SK-N-SH (cell line): ENCODE results near the gene TJP2. TPM values are rescaled to one million over a fixed set of nuclear protein-coding genes. Genes with fewer than 3 reads are reported as not detected.

ENCODE experiments used
- CTCF ChIA-PET: fragments of 300-600, 350-600 bp; formaldehyde crosslinking; extraction: SDS; loops from one replicate; lab custom pipeline; 2021; lab: Yijun Ruan, JAX
- POLR2A ChIA-PET: fragments of 350-600 bp; sonication (Branson Sonifier 250); formaldehyde crosslinking; extraction: SDS; loops from one replicate; lab custom pipeline; 2020; ENCODE audit warnings: antibody characterized with exemption, inconsistent platforms; lab: Yijun Ruan, JAX
- DNase-seq: peaks from one replicate; pipeline ENCODE4 v3.0.0; 2012
- H2AFZ ChIP-seq: fragments of 200-600 bp; sonication (generic); 2 replicates; pipeline ENCODE4 v1.8.1; 2016; ENCODE audit warnings: antibody characterized with exemption, mild to moderate bottlenecking, low read depth
- H3F3A ChIP-seq: fragments of 200-600 bp; sonication (generic); replicated peaks from 2 replicates; pipeline ENCODE3; 2016; ENCODE audit warnings: antibody characterized with exemption, mild to moderate bottlenecking; ENCODE audit not compliant: insufficient read depth
- H3K27ac ChIP-seq, 2 experiments: fragments of 200-500 bp in 1 of 2; fragments of 200-600 bp in 1 of 2; sonication (Bioruptor generic) in 1 of 2; sonication (generic), shearing (Covaris generic) in 1 of 2; 2 replicates each; pipeline versions ENCODE4 v1.5.1 to v1.6.1; 2014 to 2016; ENCODE audit warnings: low read depth in 2 of 2, inconsistent platforms in 1 of 2, low read length in 1 of 2, mild to moderate bottlenecking in 1 of 2, mixed read lengths in 1 of 2
- H3K27me3 ChIP-seq: fragments of 200-600 bp; sonication (generic), shearing (Covaris generic); 2 replicates; pipeline ENCODE4 v1.6.1; 2016; ENCODE audit warnings: mixed run types; ENCODE audit not compliant: insufficient read depth
- H3K36me3 ChIP-seq, 2 experiments: fragments of 200-500 bp in 1 of 2; fragments of 200-600 bp in 1 of 2; sonication (Bioruptor generic) in 1 of 2; sonication (generic) in 1 of 2; replicated peaks in 1 of 2; 2 replicates each; pipeline versions ENCODE3 to v1.5.1; 2014 to 2016; ENCODE audit warnings: low read length in 1 of 2, mild to moderate bottlenecking in 1 of 2; ENCODE audit not compliant: insufficient read depth in 2 of 2, control insufficient read depth in 1 of 2
- H3K4me1 ChIP-seq, 2 experiments: fragments of 200-500 bp in 1 of 2; fragments of 200-600 bp in 1 of 2; sonication (Bioruptor generic) in 1 of 2; sonication (generic), shearing (Covaris generic) in 1 of 2; 2 replicates each; pipeline versions ENCODE4 v1.5.1 to v1.6.1; 2014 to 2016; ENCODE audit warnings: low read depth in 1 of 2, low read length in 1 of 2, mixed run types in 1 of 2; ENCODE audit not compliant: insufficient read depth in 2 of 2, control insufficient read depth in 1 of 2
- H3K4me2 ChIP-seq: fragments of 200-600 bp; sonication (generic), shearing (Covaris generic); 2 replicates; pipeline ENCODE4 v1.6.1; 2017; ENCODE audit warnings: mixed run types
- H3K4me3 ChIP-seq, 2 experiments: fragments of 200-500 bp in 1 of 2; fragments of 200-600 bp in 1 of 2; sonication (Bioruptor generic) in 1 of 2; sonication (generic), shearing (Covaris generic) in 1 of 2; 2 replicates each; pipeline versions ENCODE4 v1.5.1 to v1.8.1; 2014 to 2016; ENCODE audit warnings: low read depth in 2 of 2, inconsistent platforms in 1 of 2, low read length in 1 of 2, mild to moderate bottlenecking in 1 of 2, mixed read lengths in 1 of 2, moderate library complexity in 1 of 2
- H3K79me2 ChIP-seq: fragments of 200-600 bp; sonication (generic); 2 replicates; pipeline ENCODE4 v1.8.1; 2017; ENCODE audit warnings: mild to moderate bottlenecking; ENCODE audit not compliant: insufficient read depth
- H3K9ac ChIP-seq: fragments of 200-600 bp; sonication (generic); 2 replicates; pipeline ENCODE4 v1.6.1; 2017; ENCODE audit warnings: mixed run types
- H3K9me2 ChIP-seq: fragments of 200-600 bp; sonication (generic); 2 replicates; pipeline ENCODE4 v1.6.1; 2017; ENCODE audit warnings: mixed run types
- H3K9me3 ChIP-seq: fragments of 200-600 bp; sonication (generic); 2 replicates; pipeline ENCODE4 v1.6.1; 2017; ENCODE audit warnings: mixed run types, mild to moderate bottlenecking, moderate library complexity
- H4K20me1 ChIP-seq: fragments of 200-600 bp; sonication (generic); 2 replicates; pipeline ENCODE4 v1.6.1; 2017; ENCODE audit warnings: mild to moderate bottlenecking, mixed run types; ENCODE audit not compliant: insufficient read depth
- FOXJ3 ChIP-seq: sonication (generic); formaldehyde crosslinking; IDR thresholded peaks from 2 replicates; pipeline ENCODE4 v1.5.1; 2020; ENCODE audit warnings: mild to moderate bottlenecking, missing genetic modification reagents
- FOXM1 ChIP-seq: IDR thresholded peaks from 2 replicates; pipeline ENCODE4 v1.4.0; 2012; ENCODE audit warnings: low read depth, mild to moderate bottlenecking
- GABPA ChIP-seq: IDR thresholded peaks from 2 replicates; pipeline ENCODE4 v1.4.0; 2012; ENCODE audit warnings: low read depth, mild to moderate bottlenecking
- GATA2 ChIP-seq: sonication (generic); formaldehyde crosslinking; IDR thresholded peaks from 2 replicates; pipeline ENCODE4 v1.5.0; 2020; ENCODE audit warnings: mild to moderate bottlenecking, missing genetic modification reagents
- JUND ChIP-seq: IDR thresholded peaks from 2 replicates; pipeline ENCODE4 v1.4.0; 2012
- MEF2A ChIP-seq: IDR thresholded peaks from 2 replicates; pipeline ENCODE4 v1.4.0; 2012; ENCODE audit warnings: low read depth, borderline replicate concordance
- MXI1 ChIP-seq: IDR thresholded peaks from 2 replicates; pipeline ENCODE4 v1.6.1; 2012; ENCODE audit warnings: mild to moderate bottlenecking, low read depth, low read length, improper control_type of control experiment
- NRF1 ChIP-seq: IDR thresholded peaks from 2 replicates; pipeline ENCODE4 v1.6.1; 2012; ENCODE audit warnings: low read depth, mild to moderate bottlenecking, low read length
- POLR2AphosphoS5 ChIP-seq: IDR thresholded peaks from 2 replicates; pipeline ENCODE4 v1.6.1; 2012; ENCODE audit warnings: low read depth, low read length
- RCOR1 ChIP-seq: fragments of 150-350 bp; IDR thresholded peaks from 2 replicates; pipeline ENCODE4 v1.6.1; 2017; ENCODE audit warnings: antibody characterized with exemption, low read length
- RXRA ChIP-seq: IDR thresholded peaks from 2 replicates; pipeline ENCODE4 v1.4.0; 2012; ENCODE audit warnings: low read depth, mild to moderate bottlenecking, borderline replicate concordance
- SIN3A ChIP-seq: IDR thresholded peaks from 2 replicates; pipeline ENCODE4 v1.6.1; 2012; ENCODE audit warnings: low read depth, mild to moderate bottlenecking, low read length, moderate library complexity, borderline replicate concordance
- SMC3 ChIP-seq: IDR thresholded peaks from 2 replicates; pipeline ENCODE4 v1.6.1; 2012; ENCODE audit warnings: low read depth, low read length, improper control_type of control experiment
- TAF1 ChIP-seq: IDR thresholded peaks from 2 replicates; pipeline ENCODE4 v1.6.1; 2012; ENCODE audit warnings: low read depth, mild to moderate bottlenecking, low read length, moderate library complexity, borderline replicate concordance
- WGBS: methylation state at CpG from one replicate; pipeline ENCODE4 v1.1.6; 2017; ENCODE audit warnings: low lambda C conversion rate; 5-methylcytosine and 5-hydroxymethylcytosine counted together
- polyA plus RNA-seq, 3 experiments: library from polyadenylated mRNA; depleted of rRNA; stranded (reverse); fragments of >200 nt; gene quantifications; 2 replicates each; pipeline ENCODE4 v1.2.3, GENCODE V29; 2012
- TF ChIP-seq, protein P1 (sequence below): IDR thresholded peaks from 2 replicates; pipeline ENCODE4 v1.4.0; 2012; ENCODE audit warnings: low read depth
- TF ChIP-seq, protein P2 (sequence below): IDR thresholded peaks from 2 replicates; pipeline ENCODE4 v1.4.0; 2012; ENCODE audit warnings: low read depth, borderline replicate concordance
- TF ChIP-seq, protein P3 (sequence below): IDR thresholded peaks from 2 replicates; pipeline ENCODE4 v1.4.0; 2012; ENCODE audit warnings: low read depth, borderline replicate concordance
- TF ChIP-seq, protein P4 (sequence below): IDR thresholded peaks from 2 replicates; pipeline ENCODE4; 2012

The TJP2 gene
- 17.7 and 18.4 TPM in 2 replicates for polyA plus RNA-seq (2012; rRNA removed)
- polyA plus RNA-seq (2012; cell fraction: cytosol; rRNA removed) = 18.9 and 19.8 TPM in 2 replicates
- polyA plus RNA-seq (2012; cell fraction: nucleus; rRNA removed) = 30.5 and 38.4 TPM in 2 replicates

DNA sequence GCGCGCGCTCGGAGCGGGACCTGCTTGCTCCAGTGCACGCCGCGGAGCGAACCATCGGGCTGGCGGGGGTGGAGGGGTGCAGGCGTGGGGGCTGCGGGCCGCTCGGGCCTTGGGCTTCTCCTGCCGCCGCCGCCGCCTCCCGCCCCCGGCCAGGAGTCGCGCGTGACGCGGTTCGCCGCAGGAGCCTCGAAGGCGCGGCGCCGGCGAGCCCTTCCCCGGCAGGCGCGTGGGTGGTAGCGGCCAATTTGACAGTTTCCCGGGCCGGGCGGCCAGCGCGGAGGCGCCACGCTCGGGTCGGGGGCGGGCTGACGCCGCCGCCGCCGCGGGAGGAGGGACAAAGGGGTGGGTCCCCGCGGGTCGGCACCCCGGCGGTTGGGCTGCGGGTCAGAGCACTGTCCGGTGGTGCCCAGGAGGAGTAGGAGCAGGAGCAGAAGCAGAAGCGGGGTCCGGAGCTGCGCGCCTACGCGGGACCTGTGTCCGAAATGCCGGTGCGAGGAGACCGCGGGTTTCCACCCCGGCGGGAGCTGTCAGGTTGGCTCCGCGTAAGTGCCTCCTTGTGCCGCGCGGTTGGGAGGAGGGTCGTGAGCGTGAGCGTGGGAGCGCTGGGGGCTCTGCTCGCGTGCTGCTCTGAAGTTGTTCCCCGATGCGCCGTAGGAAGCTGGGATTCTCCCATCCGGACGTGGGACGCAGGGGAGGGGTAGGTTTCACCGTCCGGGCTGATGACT is at the start of gene TJP2:
Gene TJP2, plus strand, starts transcription at position 387 of the 725 bp plus-strand sequence. Its CDS starts 96 bp downstream, at position 483.
- no peaks in the 10 kb centered on the region for H4K20me1 ChIP-seq
- TF ChIP-seq, protein P1, sequence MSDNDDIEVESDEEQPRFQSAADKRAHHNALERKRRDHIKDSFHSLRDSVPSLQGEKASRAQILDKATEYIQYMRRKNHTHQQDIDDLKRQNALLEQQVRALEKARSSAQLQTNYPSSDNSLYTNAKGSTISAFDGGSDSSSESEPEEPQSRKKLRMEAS = peak; percentile 35; the same call in 1 of the 2 replicates
- peak; percentile 37; the same call in 1 of the 2 replicates for TF ChIP-seq GABPA
- TF ChIP-seq FOXJ3 (CRISPR knock-in tag) = no peak
- TF ChIP-seq MXI1 = peak; percentile 76
- TF ChIP-seq SIN3A = peak; percentile 18; the same call in 1 of the 2 replicates
- 0 out of 2 replicates have a peak, but pooled peaks have one; percentile 20 for TF ChIP-seq TAF1
- TF ChIP-seq, all 33 proteins: peak for 5
- H3K9ac ChIP-seq = peak within 1 kb of the TSS; percentile 71
- no peaks in the 10 kb centered on the region for H3K36me3 ChIP-seq
- 19% methylated on average over 5 of the region's 93 CpGs for WGBS
- H3K4me2 ChIP-seq = peak within 1 kb of the TSS; percentile 79
- ChIA-PET POLR2A (no interaction called here), CTCF (interaction anchor here (0.8 to 2.3 kb wide), 6 partner anchors 18 to 138 kb away, joined by 3 to 7 read pairs (median 4); no protein-coding TSS in a partner anchor)
- peak within 1 kb of the TSS; percentile 34 to 90; a peak in 3 of 4 replicates for H3K27ac ChIP-seq
- H3K79me2 ChIP-seq = peaks cover 28% of the 10 kb centered on the region
- peak within 1 kb of the TSS; percentile 82 to 84 for H3K4me3 ChIP-seq
- peaks cover 24% of the 10 kb centered on the region for H3F3A ChIP-seq
- DNase-seq = peak; percentile 87
- no peaks in the 10 kb centered on the region for H3K27me3 ChIP-seq
- H3K4me1 ChIP-seq = peaks cover 16 to 34% of the 10 kb centered on the region in 2 experiments
- H3K9me2 ChIP-seq = no peaks in the 10 kb centered on the region
- H3K9me3 ChIP-seq = no peaks in the 10 kb centered on the region
- peak within 1 kb of the TSS; percentile 59; the same call in 1 of the 2 replicates for H2AFZ ChIP-seq

DNA sequence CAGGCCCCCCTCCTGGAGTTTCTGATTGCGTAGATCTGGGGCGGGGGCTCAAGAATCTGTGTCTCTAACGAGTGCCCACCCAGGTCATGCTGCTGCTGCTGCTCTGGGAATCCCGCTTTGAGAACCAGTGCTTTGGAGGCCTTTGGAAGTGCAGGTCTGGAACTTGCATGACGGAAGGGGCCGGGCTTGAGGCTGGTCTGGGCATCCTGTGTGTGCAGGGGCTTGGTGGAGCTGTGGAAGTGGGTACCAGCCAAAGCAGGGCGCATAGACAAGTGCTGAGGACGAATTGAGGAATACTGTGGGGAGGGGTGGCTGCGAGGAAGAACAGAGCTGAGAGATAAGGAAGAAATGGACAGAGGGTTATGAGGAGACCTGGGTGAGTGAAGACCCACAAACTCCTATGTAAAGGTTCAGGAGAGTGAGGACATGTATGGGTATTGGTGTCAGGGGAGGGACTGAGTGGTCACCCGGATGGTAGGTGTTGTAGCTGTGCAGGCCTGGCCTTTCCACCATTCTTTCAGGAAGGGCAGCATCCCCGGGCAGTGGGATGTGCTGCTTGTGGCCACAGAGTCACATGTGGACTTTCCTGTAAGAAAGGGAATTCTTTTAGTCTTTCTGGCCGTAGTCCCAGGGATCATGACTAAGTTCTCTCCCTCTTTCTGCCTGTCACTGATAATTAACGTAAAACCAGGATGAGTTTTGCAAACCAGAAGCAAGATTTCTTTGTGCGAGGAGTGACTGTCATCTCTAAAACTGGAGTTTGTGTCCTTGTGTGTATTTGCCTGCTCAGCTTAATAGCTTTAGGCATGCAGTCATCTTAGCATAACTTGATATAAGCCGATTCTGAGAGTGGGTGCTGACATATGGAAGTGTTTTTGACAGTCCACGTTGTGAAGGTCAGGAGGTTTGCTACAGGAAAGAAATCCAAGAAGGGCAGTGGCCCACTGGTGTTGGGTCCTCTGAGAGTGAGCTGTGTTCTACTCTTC is 43.3 kb upstream of the TJP2 start:
- DNase-seq = no peak
- no peaks in the 10 kb centered on the region for H3K27me3 ChIP-seq
- WGBS = 54% methylated on average over 16 of the region's 16 CpGs
- TF ChIP-seq, protein P2, sequence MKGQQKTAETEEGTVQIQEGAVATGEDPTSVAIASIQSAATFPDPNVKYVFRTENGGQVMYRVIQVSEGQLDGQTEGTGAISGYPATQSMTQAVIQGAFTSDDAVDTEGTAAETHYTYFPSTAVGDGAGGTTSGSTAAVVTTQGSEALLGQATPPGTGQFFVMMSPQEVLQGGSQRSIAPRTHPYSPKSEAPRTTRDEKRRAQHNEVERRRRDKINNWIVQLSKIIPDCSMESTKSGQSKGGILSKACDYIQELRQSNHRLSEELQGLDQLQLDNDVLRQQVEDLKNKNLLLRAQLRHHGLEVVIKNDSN = peak; percentile 66; the same call in 1 of the 2 replicates
- TF ChIP-seq JUND (peak; percentile 78), FOXM1 (no peak), GATA2 (CRISPR knock-in tag) (no peak), MEF2A (no peak; the same call in 1 of the 2 replicates), MXI1 (no peak), RXRA (no peak), SMC3 (no peak), POLR2AphosphoS5 (peak; percentile 50; the same call in 1 of the 2 replicates), NRF1 (no peak), FOXJ3 (CRISPR knock-in tag) (no peak), RCOR1 (no peak)
- TF ChIP-seq, protein P1 = peak; percentile 62; the same call in 1 of the 2 replicates
- TF ChIP-seq, protein P3, sequence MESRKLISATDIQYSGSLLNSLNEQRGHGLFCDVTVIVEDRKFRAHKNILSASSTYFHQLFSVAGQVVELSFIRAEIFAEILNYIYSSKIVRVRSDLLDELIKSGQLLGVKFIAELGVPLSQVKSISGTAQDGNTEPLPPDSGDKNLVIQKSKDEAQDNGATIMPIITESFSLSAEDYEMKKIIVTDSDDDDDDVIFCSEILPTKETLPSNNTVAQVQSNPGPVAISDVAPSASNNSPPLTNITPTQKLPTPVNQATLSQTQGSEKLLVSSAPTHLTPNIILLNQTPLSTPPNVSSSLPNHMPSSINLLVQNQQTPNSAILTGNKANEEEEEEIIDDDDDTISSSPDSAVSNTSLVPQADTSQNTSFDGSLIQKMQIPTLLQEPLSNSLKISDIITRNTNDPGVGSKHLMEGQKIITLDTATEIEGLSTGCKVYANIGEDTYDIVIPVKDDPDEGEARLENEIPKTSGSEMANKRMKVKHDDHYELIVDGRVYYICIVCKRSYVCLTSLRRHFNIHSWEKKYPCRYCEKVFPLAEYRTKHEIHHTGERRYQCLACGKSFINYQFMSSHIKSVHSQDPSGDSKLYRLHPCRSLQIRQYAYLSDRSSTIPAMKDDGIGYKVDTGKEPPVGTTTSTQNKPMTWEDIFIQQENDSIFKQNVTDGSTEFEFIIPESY = peak; percentile 50; the same call in 1 of the 2 replicates
- TF ChIP-seq, protein P4, sequence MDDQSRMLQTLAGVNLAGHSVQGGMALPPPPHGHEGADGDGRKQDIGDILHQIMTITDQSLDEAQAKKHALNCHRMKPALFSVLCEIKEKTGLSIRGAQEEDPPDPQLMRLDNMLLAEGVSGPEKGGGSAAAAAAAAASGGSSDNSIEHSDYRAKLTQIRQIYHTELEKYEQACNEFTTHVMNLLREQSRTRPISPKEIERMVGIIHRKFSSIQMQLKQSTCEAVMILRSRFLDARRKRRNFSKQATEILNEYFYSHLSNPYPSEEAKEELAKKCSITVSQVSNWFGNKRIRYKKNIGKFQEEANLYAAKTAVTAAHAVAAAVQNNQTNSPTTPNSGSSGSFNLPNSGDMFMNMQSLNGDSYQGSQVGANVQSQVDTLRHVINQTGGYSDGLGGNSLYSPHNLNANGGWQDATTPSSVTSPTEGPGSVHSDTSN = peak; percentile 97

More for the DNA sequence above, 43.3 kb upstream of the TJP2 start:
- Histone ChIP-seq H3K27ac (peak overlapping the region in 1 of 2 experiments; percentile 34; a peak in 3 of 4 replicates), H3K4me1 (peaks cover 14 to 20% of the 10 kb centered on the region in 2 experiments; a peak in 3 of 4 replicates), H3K9me2 (no peaks in the 10 kb centered on the region), H3K79me2 (no peaks in the 10 kb centered on the region), H2AFZ (no peak overlapping the region; the same call in 1 of the 2 replicates), H3K9me3 (no peaks in the 10 kb centered on the region), H3K36me3 (no peaks in the 10 kb centered on the region), H3K9ac (no peak overlapping the region), H3F3A (peaks cover 11% of the 10 kb centered on the region), H3K4me2 (peak overlapping the region; percentile 60), H3K4me3 (no peak overlapping the region), H4K20me1 (no peaks in the 10 kb centered on the region)
- ChIA-PET CTCF (interaction anchor here (1.8 to 2.3 kb wide), 2 partner anchors 9 to 57 kb away, joined by 4 to 6 read pairs; no protein-coding TSS in a partner anchor), POLR2A (no interaction called here)
